Activated CD8-positive, alpha-beta memory T cell treated with anti-CD3 and anti-CD28 coated beads for 48 hours (primary cell): ENCODE results near the gene HID1.
"Not testable (repeated sequence)": the region's sequence is repeated elsewhere in the genome, so short reads cannot be mapped to it uniquely, and the experiment has no call there.

Experiments
- DNase-seq, 3 experiments: peaks; one replicate each; pipeline ENCODE4 v3.0.0-alpha.2; 2020; ENCODE audit warnings: low read depth in 2 of 3, low spot score in 2 of 3

HID1 gene

GRCh38 chr17:74999523-74999922 lies 27.0 kb upstream of the HID1 start:
- no peak for DNase-seq

GRCh38 chr17:74998783-74999182 lies 26.2 kb upstream of the HID1 start:
- no peak for DNase-seq

DNA sequence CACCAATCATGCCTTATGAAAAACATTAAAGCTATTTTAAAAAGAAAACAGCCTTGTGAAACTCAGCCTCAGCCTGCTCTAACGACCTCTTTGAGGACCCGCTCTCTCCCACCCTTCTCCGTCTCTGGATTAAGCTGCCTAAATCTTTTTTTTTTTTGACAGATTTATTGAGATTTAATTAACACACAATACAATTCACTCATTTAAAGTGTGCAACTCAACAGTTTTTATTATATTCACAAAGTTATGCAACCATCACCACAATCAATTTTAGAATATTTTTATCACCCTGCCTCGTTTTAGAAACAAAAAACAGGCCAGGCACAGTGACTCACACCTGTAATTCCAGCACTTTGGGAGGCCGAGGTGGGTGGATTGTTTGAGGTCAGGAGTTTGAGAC lies 23.3 kb upstream of the HID1 start:
- DNase-seq: no peak

- DNase-seq: no peak
Measured at GRCh38 chr17:74994440-74994839, 21.9 kb upstream of the HID1 start.

DNA sequence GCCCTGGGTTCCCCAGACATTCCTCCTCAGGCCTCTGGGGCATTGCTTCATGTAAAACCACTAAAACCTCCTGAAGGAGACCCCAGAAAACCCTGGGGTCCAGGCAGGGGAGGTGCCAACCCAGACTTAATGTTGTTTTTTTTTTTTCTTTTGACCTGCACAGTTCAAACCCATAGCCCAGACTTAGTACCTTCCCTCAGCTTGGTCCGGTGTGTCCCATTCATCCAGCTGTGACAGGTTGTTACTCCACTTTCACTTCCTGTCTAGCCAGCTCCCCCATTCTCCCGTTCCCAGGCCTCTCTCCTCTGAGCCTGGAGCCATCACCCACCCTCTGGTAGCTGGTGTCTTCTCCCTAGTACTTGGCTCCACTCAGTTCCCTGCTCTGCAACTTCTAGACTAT lies 19.7 kb upstream of the HID1 start:
- DNase-seq: no peak

DNA sequence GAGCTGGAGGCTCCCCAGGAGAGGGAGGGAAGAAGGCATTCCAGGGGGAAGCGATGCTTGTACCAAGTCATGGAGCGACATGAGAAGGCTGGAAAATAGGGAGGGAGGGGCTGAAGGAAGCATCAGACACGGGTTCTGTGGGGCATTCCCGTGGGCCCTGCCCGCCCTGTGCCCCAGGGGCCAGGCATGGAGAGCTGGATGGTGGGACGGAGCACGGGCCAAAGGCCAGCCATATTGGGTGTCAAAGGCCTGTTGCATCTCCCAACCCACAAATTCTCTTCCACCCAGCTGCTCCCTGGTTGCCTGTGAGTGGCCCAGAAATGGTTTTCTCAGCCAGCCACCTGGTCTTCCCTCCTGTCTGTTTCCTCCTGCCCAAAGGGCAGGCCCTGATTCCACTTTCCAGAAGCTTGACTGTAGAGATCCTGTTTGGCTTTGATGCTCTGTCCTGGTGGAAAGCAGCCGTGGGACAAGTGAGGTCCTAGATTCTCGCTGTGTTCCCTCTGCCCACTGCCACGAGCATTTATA lies 18.1 kb upstream of the HID1 start:
- DNase-seq: no peak

DNA sequence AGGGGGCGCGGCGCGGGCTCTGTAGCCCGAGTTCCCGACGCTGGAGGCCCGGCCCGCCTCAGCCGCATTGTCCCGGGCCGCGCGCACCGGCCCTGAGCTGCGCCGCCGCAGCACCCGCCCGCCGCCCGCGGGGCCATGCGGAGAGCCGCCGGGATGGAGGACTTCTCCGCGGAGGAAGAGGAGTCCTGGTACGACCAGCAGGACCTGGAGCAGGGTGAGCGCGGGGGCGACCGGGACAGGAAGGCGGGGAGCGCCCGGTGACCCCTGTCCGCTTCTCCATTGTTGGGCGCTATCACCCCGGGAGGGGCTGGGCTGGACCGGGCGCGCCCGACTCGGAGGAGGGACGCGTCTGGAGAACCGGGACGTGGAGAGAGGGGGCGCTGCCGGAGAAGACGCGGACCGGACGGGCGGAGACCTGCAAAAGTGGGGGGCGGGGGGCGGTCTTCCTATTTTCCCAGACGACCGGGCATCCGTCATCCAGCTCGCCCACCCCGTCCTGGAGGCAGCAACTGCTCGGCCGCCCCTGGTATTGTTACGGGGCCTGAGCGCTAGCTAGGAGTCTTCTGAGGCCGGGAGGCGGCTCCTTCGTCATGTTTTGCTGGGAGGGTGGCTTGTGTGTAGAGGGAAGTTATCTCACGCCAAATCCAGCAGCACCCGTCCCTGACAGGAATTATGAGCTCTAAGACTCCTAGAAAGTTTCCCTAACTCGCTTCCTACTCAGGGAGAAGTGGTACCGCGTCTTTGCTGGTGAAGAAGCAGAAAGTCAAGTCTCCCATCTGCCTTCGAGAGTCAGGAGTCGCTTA lies 15.6 kb upstream of the HID1 start:
- no peak for DNase-seq

- peak; percentile 59 to 71 (median 62) for DNase-seq
Measured at GRCh38 chr17:74987418-74987908, 14.9 kb upstream of the HID1 start, which contains the start of gene CDR2L. Gene CDR2L, plus strand, starts transcription at chr17:74987632. Its CDS starts 412 bp downstream, at chr17:74988044.

- DNase-seq: no peak
Measured at GRCh38 chr17:74986206-74986576, 13.6 kb upstream of the HID1 start.

- not testable (repeated sequence) for DNase-seq
Measured at GRCh38 chr17:74982663-74983313, 10.2 kb upstream of the HID1 start.

GRCh38 chr17:74981979-74982662 lies 9.6 kb upstream of the HID1 start:
- peak; percentile 32 to 58 (median 53) for DNase-seq

DNA sequence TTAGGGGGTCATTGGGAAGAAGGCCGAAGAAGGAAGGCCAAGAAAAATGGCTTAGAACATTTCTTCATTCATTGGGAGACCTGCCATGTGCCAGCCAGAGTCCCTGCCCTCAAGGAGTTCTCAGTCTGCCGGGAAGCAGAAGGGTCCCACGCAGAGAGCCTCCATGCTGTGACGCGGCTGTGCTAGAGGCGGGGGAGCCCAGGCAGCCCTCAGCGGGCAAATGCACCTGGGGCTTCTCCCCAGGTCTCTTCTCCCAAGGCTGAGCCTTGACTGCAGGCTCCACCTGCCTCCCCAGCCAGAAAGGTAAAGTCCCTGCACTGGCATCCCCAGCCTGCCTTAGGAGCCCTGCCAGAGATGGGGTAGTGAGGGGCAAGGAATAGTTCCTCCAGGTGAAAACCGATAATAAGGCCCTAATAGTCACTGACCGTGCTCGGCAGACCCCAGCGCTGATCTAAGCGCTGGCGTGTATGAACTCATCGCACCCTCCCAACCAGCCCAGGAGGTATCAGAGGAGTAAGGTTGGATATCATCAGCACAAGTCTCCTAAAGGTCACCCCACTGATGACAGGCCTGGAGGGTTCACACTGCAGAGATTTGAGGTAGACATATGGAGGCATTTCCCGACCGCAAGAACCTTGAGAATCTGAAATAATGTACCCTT lies 8.9 kb upstream of the HID1 start:
- no peak for DNase-seq

GRCh38 chr17:74979408-74980146 lies 7.0 kb upstream of the HID1 start:
- no peak for DNase-seq

DNA sequence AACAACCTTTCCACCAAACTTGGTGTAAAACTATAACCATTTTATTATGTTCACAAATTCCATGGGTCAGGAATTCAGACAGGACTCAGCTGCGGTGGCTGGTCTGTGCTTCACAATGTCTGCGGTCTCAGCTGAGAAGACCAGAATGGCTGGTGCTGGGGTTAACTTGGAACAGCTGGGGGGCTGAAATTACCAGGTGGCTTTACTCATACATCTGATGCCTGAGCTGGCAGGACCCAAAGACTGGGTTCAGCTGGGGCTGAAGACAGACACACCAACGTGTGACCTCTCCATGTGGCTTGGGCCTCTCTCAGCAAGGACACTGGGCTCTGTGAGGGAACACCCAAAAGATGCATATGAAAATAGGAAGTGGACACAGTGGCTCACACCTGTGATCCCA lies 5.7 kb upstream of the HID1 start:
- no peak for DNase-seq

GRCh38 chr17:74977802-74978201 lies 5.2 kb upstream of the HID1 start:
- no peak for DNase-seq

- DNase-seq: no peak
Measured at GRCh38 chr17:74975943-74976342, 3.4 kb upstream of the HID1 start.

GRCh38 chr17:74972973-74973328 lies 392 bp upstream of the HID1 start:
- DNase-seq: no peak

- DNase-seq: no peak
Measured at GRCh38 chr17:74971842-74972106, 785 bp downstream of the HID1 start.

- no peak for DNase-seq
Measured at GRCh38 chr17:74971069-74971841, 1.3 kb downstream of the HID1 start.

DNA sequence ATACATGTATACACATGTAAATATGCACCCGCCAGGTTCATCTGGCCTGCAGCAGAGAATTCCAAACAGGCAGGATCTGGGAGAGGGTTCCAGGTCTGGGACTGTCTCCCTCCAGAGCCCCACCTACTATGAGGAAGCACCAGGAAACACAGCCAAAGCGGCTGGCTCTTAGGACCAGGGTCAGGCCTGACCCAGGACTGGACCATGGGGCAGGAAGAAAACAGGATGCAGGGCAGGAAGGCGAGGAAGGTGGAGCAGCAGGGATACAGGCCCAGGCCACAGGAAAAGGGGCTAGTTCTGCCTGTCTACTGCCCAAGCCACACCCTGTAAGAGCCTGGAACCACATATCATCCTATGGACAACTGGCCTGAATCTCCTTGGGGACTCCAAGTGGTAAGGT lies 2.2 kb downstream of the HID1 start:
- DNase-seq: no peak
